ENCODE results near the gene PERP. TPM values are rescaled to one million over a fixed set of nuclear protein-coding genes. Genes with fewer than 3 reads are reported as not detected.

PERP gene
- total RNA-seq, 1 experiment from 2014 or later: 85.9 TPM

DNA sequence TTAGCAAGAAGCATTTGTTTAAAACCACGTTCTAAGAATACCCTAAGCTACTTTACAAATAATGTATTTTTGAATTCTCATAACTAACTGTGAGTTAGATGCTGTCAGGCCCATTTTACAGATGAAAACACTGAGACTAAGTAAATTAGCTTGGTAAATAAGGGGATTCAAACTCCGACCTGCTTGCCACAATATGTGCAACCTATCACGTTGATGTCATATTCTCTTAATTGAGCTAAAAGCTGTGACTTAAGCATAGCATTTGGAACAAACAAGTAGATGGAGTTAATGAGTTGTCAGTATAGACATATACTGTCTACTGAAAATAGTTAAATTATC, 9.4 kb upstream of the PERP start:
- no peak overlapping the region for H3K27ac ChIP-seq (ENCODE audit: low read depth, low read length)
- H3K4me1 ChIP-seq (ENCODE audit: control insufficient read depth in 1 of 2, insufficient read depth in 2 of 2, low read length in 2 of 2): peaks cover 0 to 8% of the 10 kb centered on the region in 2 experiments; a peak in 1 of 4 replicates
- RAD21 ChIA-PET (ENCODE audit: low non-redundant PET in 1 of 2, low total read pairs in 2 of 2, uncharacterized antibody in 2 of 2, unreplicated experiment in 2 of 2): interaction anchor here (0.6 to 1.4 kb wide), 5 partner anchors 108 to 472 kb away, joined by 3 to 6 read pairs (median 4); no protein-coding TSS in a partner anchor
- DNase-seq (ENCODE audit: low read depth, low spot score) (no peak), ATAC-seq (no peak)
- CTCF ChIA-PET: interaction anchor here (0.7 to 5.4 kb wide), 11 partner anchors 12 to 1248 kb away, joined by 3 to 26 read pairs (median 4); partner anchors contain the start of gene HEBP2
- no peak overlapping the region for H3K4me3 ChIP-seq (replicated peaks in 1 of 2; ENCODE audit: low read depth in 1 of 2, low read length in 2 of 2)
- no peaks in the 10 kb centered on the region for H3K27me3 ChIP-seq (ENCODE audit: insufficient read depth, low read length)
- no peaks in the 10 kb centered on the region for H4K20me1 ChIP-seq (ENCODE audit: insufficient read depth)
- POLR2A ChIA-PET: interaction anchor here (1.2 kb wide), 1 partner anchor 306 kb away, joined by 4 read pairs; no protein-coding TSS in a partner anchor
- TF ChIP-seq RAD21 (IDR thresholded peaks at IDR 0.05; ENCODE audit: low read depth) (no peak), EZH2 (IDR thresholded peaks at IDR 0.05) (no peak)
- no peak overlapping the region for H3K4me2 ChIP-seq (ENCODE audit: low read length)
- H3K9me2 ChIP-seq (ENCODE audit: insufficient read depth): no peaks in the 10 kb centered on the region
- H3K36me3 ChIP-seq (ENCODE audit: control insufficient read depth in 1 of 2, insufficient read depth in 2 of 2, low read length in 2 of 2): no peaks in the 10 kb centered on the region
- intact Hi-C loops (cut with micrococcal nuclease): loop anchor here (1.0 to 5.0 kb wide), 7 partner anchors 162 to 1248 kb away; partner anchors contain the start of gene HEBP2
- no peaks in the 10 kb centered on the region for H3K9me3 ChIP-seq (ENCODE audit: control insufficient read depth in 1 of 2, insufficient read depth in 1 of 2, low read depth in 1 of 2, low read length in 2 of 2)
- no TSS peak for BruUV-seq (replicated peaks)
- no peak overlapping the region for H3K9ac ChIP-seq (ENCODE audit: low read length)
- no peaks in the 10 kb centered on the region for H3K79me2 ChIP-seq (ENCODE audit: insufficient read depth, low read length)
- peak overlapping the region; percentile 87 for H2AFZ ChIP-seq (ENCODE audit: low read depth, low read length, poor library complexity, severe bottlenecking)

DNA sequence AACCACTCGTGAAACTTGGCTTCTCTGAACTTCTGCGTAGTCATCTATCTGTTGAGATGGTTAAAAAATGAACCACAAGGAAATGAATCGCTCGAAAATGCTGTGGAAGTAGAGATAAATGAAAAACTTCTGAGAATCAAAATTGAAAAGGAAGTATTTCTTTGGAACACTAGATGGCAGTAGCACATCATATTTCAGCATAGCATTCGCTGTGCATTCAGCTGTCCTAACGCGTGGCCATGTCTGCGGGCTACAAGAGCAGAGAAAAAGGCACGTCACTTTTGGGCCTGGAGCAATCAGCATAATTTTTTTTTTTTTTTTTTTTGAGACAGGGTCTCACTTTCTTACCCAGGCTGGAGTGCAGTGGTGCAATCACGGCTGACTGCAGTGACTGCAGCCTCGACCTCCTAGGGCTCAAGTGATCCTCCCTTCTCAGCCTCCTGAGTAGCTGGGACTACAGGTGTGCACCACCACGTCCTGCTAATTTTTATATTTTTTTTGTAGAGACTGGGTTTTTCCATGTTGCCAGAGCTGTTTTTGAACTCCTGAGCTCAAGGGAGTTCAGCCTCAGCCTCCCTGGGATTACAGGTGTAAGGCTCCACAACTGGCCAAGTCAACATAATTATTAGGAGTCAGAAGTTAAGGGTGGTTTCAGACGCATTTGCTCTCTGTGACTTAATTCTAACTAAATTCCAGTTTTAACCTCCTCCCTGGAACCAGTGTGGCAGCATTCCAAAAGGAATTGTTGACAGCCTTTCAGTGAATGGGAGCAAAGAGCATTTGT, 8.8 kb upstream of the PERP start:
- no peaks in the 10 kb centered on the region for H3K36me3 ChIP-seq (ENCODE audit: control insufficient read depth in 1 of 2, insufficient read depth in 2 of 2, low read length in 2 of 2)
- H3K4me3 ChIP-seq (replicated peaks in 1 of 2; ENCODE audit: low read depth in 1 of 2, low read length in 2 of 2): no peak overlapping the region; a peak in 1 of 4 replicates
- H4K20me1 ChIP-seq (ENCODE audit: insufficient read depth): no peaks in the 10 kb centered on the region
- H3K9ac ChIP-seq (ENCODE audit: low read length): no peak overlapping the region
- DNase-seq (ENCODE audit: low read depth, low spot score): peak; percentile 58
- H3K9me3 ChIP-seq (ENCODE audit: control insufficient read depth in 1 of 2, insufficient read depth in 1 of 2, low read depth in 1 of 2, low read length in 2 of 2): no peaks in the 10 kb centered on the region
- CTCF ChIA-PET: interaction anchor here (0.7 to 5.4 kb wide), 16 partner anchors 13 to 1249 kb away, joined by 3 to 26 read pairs (median 4); partner anchors contain the start of gene HEBP2
- RAD21 ChIA-PET (ENCODE audit: low non-redundant PET in 1 of 2, low total read pairs in 2 of 2, uncharacterized antibody in 2 of 2, unreplicated experiment in 2 of 2): interaction anchor here (0.6 to 1.4 kb wide), 9 partner anchors 83 to 1738 kb away, joined by 3 to 6 read pairs (median 3); no protein-coding TSS in a partner anchor
- peak overlapping the region; percentile 87 for H2AFZ ChIP-seq (ENCODE audit: low read depth, low read length, poor library complexity, severe bottlenecking)
- intact Hi-C loops (cut with micrococcal nuclease): loop anchor here (1.0 to 5.0 kb wide), 7 partner anchors 163 to 1248 kb away; partner anchors contain the start of gene HEBP2
- H3K4me1 ChIP-seq (ENCODE audit: control insufficient read depth in 1 of 2, insufficient read depth in 2 of 2, low read length in 2 of 2): peaks cover 0 to 8% of the 10 kb centered on the region in 2 experiments; a peak in 1 of 4 replicates
- POLR2A ChIA-PET: interaction anchor here (1.2 kb wide), 1 partner anchor 307 kb away, joined by 4 read pairs; no protein-coding TSS in a partner anchor
- no peaks in the 10 kb centered on the region for H3K27me3 ChIP-seq (ENCODE audit: insufficient read depth, low read length)
- H3K4me2 ChIP-seq (ENCODE audit: low read length): peak overlapping the region; percentile 51
- no TSS peak for BruUV-seq (replicated peaks)
- peak; percentile 50 for TF ChIP-seq YY1 (IDR thresholded peaks at IDR 0.05; ENCODE audit: extremely low read depth, insufficient replicate concordance, low read depth, low read length)
- TF ChIP-seq, protein P1, sequence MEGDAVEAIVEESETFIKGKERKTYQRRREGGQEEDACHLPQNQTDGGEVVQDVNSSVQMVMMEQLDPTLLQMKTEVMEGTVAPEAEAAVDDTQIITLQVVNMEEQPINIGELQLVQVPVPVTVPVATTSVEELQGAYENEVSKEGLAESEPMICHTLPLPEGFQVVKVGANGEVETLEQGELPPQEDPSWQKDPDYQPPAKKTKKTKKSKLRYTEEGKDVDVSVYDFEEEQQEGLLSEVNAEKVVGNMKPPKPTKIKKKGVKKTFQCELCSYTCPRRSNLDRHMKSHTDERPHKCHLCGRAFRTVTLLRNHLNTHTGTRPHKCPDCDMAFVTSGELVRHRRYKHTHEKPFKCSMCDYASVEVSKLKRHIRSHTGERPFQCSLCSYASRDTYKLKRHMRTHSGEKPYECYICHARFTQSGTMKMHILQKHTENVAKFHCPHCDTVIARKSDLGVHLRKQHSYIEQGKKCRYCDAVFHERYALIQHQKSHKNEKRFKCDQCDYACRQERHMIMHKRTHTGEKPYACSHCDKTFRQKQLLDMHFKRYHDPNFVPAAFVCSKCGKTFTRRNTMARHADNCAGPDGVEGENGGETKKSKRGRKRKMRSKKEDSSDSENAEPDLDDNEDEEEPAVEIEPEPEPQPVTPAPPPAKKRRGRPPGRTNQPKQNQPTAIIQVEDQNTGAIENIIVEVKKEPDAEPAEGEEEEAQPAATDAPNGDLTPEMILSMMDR (IDR thresholded peaks at IDR 0.05 in 2 of 3, conservative IDR thresholded peaks at IDR 0.05 in 1 of 3; ENCODE audit: borderline replicate concordance in 1 of 3, insufficient read depth in 1 of 3, low read depth in 2 of 3, low read length in 2 of 3): peak; percentile 48 to 85 (median 78); a peak in 5 of 6 replicates
- TF ChIP-seq RAD21 (IDR thresholded peaks at IDR 0.05; ENCODE audit: low read depth): peak; percentile 94
- TF ChIP-seq EGR1 (IDR thresholded peaks at IDR 0.05; ENCODE audit: low read depth): no peak
- TF ChIP-seq, protein P2, sequence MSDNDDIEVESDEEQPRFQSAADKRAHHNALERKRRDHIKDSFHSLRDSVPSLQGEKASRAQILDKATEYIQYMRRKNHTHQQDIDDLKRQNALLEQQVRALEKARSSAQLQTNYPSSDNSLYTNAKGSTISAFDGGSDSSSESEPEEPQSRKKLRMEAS (IDR thresholded peaks at IDR 0.05): peak; percentile 37; the same call in 1 of the 2 replicates
- ATAC-seq: peak; percentile 92
- no peaks in the 10 kb centered on the region for H3K9me2 ChIP-seq (ENCODE audit: insufficient read depth)
- no peaks in the 10 kb centered on the region for H3K79me2 ChIP-seq (ENCODE audit: insufficient read depth, low read length)
- no peak overlapping the region for H3K27ac ChIP-seq (ENCODE audit: low read depth, low read length)

Measured in HCT116 (cell line).